ENCODE results near the gene KCNJ2. TPM values are rescaled to one million over a fixed set of nuclear protein-coding genes. Genes with fewer than 3 reads are reported as not detected.

Gene KCNJ2
- total RNA-seq, 1 experiment from 2014 or later = 0.70 TPM

DNA sequence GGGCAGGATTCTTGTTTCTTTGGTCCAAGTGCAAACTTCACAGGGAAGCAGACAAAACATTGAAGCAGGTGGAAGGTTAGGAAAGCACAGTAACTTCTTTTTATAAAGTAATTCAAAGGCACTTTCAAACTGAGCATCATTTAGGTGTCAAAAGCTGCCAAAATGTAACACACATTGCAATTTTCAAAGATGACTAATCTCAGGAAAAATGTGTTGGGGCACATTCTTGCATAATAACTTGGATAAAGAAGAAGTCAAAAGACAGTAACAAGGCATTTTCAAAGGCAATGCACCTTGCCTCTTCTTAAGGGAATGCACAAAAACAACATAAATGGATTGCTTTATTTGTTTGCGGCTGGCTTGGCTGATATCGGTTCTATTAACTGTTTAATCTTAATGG is 3.6 kb downstream of the KCNJ2 start:
- H3K36me3 ChIP-seq (ENCODE audit: control insufficient read depth, insufficient read depth, low read length) = no peaks in the 10 kb centered on the region
- peaks cover 5% of the 10 kb centered on the region; the same call in 1 of the 2 replicates for H3K27me3 ChIP-seq (replicated peaks; ENCODE audit: control insufficient read depth, insufficient read depth, low read length)
- Mint-ChIP-seq H3K27me3 (ENCODE audit: insufficient read depth, unreplicated experiment) (peaks cover 14% of the 10 kb centered on the region), H3K9me3 (ENCODE audit: unreplicated experiment) (no peaks in the 10 kb centered on the region), H3K27ac (ENCODE audit: unreplicated experiment) (no peak overlapping the region), H3K4me1 (ENCODE audit: low read depth, unreplicated experiment) (no peaks in the 10 kb centered on the region), H3K4me3 (ENCODE audit: unreplicated experiment) (no peak overlapping the region), H3K36me3 (ENCODE audit: insufficient read depth, unreplicated experiment) (no peaks in the 10 kb centered on the region)
- H3K4me3 ChIP-seq (ENCODE audit: low read depth, low read length) = no peak overlapping the region
- TF ChIP-seq, protein P1, sequence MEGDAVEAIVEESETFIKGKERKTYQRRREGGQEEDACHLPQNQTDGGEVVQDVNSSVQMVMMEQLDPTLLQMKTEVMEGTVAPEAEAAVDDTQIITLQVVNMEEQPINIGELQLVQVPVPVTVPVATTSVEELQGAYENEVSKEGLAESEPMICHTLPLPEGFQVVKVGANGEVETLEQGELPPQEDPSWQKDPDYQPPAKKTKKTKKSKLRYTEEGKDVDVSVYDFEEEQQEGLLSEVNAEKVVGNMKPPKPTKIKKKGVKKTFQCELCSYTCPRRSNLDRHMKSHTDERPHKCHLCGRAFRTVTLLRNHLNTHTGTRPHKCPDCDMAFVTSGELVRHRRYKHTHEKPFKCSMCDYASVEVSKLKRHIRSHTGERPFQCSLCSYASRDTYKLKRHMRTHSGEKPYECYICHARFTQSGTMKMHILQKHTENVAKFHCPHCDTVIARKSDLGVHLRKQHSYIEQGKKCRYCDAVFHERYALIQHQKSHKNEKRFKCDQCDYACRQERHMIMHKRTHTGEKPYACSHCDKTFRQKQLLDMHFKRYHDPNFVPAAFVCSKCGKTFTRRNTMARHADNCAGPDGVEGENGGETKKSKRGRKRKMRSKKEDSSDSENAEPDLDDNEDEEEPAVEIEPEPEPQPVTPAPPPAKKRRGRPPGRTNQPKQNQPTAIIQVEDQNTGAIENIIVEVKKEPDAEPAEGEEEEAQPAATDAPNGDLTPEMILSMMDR (IDR thresholded peaks at IDR 0.05; ENCODE audit: insufficient read depth in 1 of 2, low read depth in 1 of 2, low read length in 1 of 2, severe bottlenecking in 1 of 2, unreplicated experiment in 1 of 2) = no peak
- no peaks in the 10 kb centered on the region for H3K9me3 ChIP-seq
- BruUV-seq (replicated peaks) = no TSS peak
- ChIA-PET CTCF (no interaction called here), POLR2A (no interaction called here)
- intact Hi-C loops (cut with micrococcal nuclease; ENCODE audit: unreplicated experiment) = no loop called here
- DNase-seq = no peak
- H3K4me1 ChIP-seq = no peaks in the 10 kb centered on the region; the same call in 1 of the 2 replicates

DNA sequence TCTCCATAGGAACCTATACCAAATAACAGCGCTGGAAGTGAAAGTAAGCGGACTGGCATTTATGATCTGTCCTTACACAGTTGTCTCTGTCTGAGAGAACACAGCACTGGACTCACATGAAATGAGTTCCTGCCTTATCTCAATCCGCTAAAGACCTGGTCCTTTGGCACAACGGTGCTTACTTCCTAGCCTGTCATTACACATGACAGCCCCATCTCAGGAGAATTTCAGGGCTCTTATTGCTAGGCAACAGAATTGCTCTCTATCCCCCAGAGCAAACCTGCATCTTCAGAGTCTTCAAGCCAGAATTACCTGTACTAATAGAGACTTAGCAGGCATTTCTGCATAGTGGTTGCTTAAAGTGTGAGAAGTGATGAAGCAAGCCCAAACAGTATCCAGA is 4.3 kb downstream of the KCNJ2 start:
- POLR2A ChIA-PET = no interaction called here
- CTCF ChIA-PET = no interaction called here

DNA sequence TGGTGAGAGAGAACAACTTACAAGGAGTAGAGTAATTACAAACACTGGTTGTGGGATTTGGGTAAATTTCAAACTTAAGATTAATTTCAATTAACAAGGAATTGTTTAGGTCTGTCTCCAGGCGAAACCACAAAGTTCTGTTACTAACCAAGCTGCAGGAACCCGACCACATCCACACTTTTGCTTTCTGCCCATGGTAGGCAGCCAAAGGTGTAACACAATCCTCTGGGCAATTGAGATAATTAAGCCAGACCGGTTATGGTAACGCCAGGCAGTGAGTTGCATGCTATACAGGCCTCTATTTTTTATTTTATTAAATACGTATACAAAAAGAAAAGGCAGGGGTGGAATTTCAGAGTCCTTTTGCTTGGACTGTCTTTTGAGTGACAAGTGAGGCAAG is 12.0 kb downstream of the KCNJ2 start:
- TF ChIP-seq, protein P1 (IDR thresholded peaks at IDR 0.05; ENCODE audit: insufficient read depth in 1 of 2, low read depth in 1 of 2, low read length in 1 of 2, severe bottlenecking in 1 of 2, unreplicated experiment in 1 of 2) = no peak
- no peak for DNase-seq
- Mint-ChIP-seq H3K27me3 (ENCODE audit: insufficient read depth, unreplicated experiment) (peaks cover 3% of the 10 kb centered on the region), H3K27ac (ENCODE audit: unreplicated experiment) (no peak overlapping the region), H3K4me1 (ENCODE audit: low read depth, unreplicated experiment) (no peaks in the 10 kb centered on the region), H3K4me3 (ENCODE audit: unreplicated experiment) (no peak overlapping the region), H3K36me3 (ENCODE audit: insufficient read depth, unreplicated experiment) (no peaks in the 10 kb centered on the region), H3K9me3 (ENCODE audit: unreplicated experiment) (no peaks in the 10 kb centered on the region)
- H3K4me3 ChIP-seq (ENCODE audit: low read depth, low read length) = no peak overlapping the region
- H3K27me3 ChIP-seq (replicated peaks; ENCODE audit: control insufficient read depth, insufficient read depth, low read length) = no peaks in the 10 kb centered on the region
- no peaks in the 10 kb centered on the region for H3K9me3 ChIP-seq
- no TSS peak for BruUV-seq (replicated peaks)
- no peaks in the 10 kb centered on the region for H3K36me3 ChIP-seq (ENCODE audit: control insufficient read depth, insufficient read depth, low read length)
- H3K4me1 ChIP-seq = no peaks in the 10 kb centered on the region
- ChIA-PET CTCF (no interaction called here), POLR2A (no interaction called here)
- intact Hi-C loops (cut with micrococcal nuclease; ENCODE audit: unreplicated experiment) = no loop called here

More for the DNA sequence above, 4.3 kb downstream of the KCNJ2 start:
- H3K27me3 Mint-ChIP-seq (ENCODE audit: insufficient read depth, unreplicated experiment) = peaks cover 17% of the 10 kb centered on the region
- H3K4me1 Mint-ChIP-seq (ENCODE audit: low read depth, unreplicated experiment) = no peaks in the 10 kb centered on the region
- Histone ChIP-seq H3K36me3 (ENCODE audit: control insufficient read depth, insufficient read depth, low read length) (no peaks in the 10 kb centered on the region), H3K4me3 (ENCODE audit: low read depth, low read length) (no peak overlapping the region), H3K27me3 (replicated peaks; ENCODE audit: control insufficient read depth, insufficient read depth, low read length) (peaks cover 4% of the 10 kb centered on the region; the same call in 1 of the 2 replicates), H3K9me3 (no peaks in the 10 kb centered on the region), H3K4me1 (no peaks in the 10 kb centered on the region; the same call in 1 of the 2 replicates)
- DNase-seq = no peak
- no peak overlapping the region for H3K27ac Mint-ChIP-seq (ENCODE audit: unreplicated experiment)
- no TSS peak for BruUV-seq (replicated peaks)
- intact Hi-C loops (cut with micrococcal nuclease; ENCODE audit: unreplicated experiment) = no loop called here
- no peaks in the 10 kb centered on the region for H3K36me3 Mint-ChIP-seq (ENCODE audit: insufficient read depth, unreplicated experiment)
- H3K9me3 Mint-ChIP-seq (ENCODE audit: unreplicated experiment) = no peaks in the 10 kb centered on the region
- TF ChIP-seq, protein P1 (IDR thresholded peaks at IDR 0.05; ENCODE audit: insufficient read depth in 1 of 2, low read depth in 1 of 2, low read length in 1 of 2, severe bottlenecking in 1 of 2, unreplicated experiment in 1 of 2) = no peak
- no peak overlapping the region for H3K4me3 Mint-ChIP-seq (ENCODE audit: unreplicated experiment)
